Brain microvascular endothelial cell (primary cell): ENCODE data around the gene DDX47.

Source experiments
- DNase-seq: peaks from one replicate; pipeline ENCODE4 v3.0.0-alpha.2; 2020
- H3K27ac ChIP-seq: fragments of 250-450 bp; sonication (Bioruptor Pico); 2 replicates; pipeline ENCODE4 v1.5.1; 2020; ENCODE audit warnings: mild to moderate bottlenecking, moderate library complexity
- H3K27me3 ChIP-seq: fragments of 250-450 bp; sonication (Bioruptor Pico); replicated peaks from 2 replicates; pipeline ENCODE4 v1.5.1; 2020; ENCODE audit warnings: mild to moderate bottlenecking
- H3K36me3 ChIP-seq: fragments of 250-450 bp; sonication (Bioruptor Pico); replicated peaks from 2 replicates; pipeline ENCODE4 v1.5.1; 2020; ENCODE audit warnings: mild to moderate bottlenecking
- H3K4me3 ChIP-seq: 2 replicates; pipeline ENCODE4 v1.5.1; 2011; ENCODE audit warnings: low read depth, mild to moderate bottlenecking, control low read depth, low read length, moderate library complexity
- CTCF ChIP-seq: IDR thresholded peaks from 2 replicates; pipeline ENCODE4 v1.5.1; 2011; ENCODE audit warnings: low read depth, mild to moderate bottlenecking, moderate library complexity, low read length, control low read depth, inconsistent platforms; ENCODE audit errors: missing control alignments
- in situ Hi-C: cut with HindIII; loops from 2 replicates; pipeline ENCODE4 v1.10.0; 2017; ENCODE audit warnings: low sequenced_read_pairs, low pct_ligation_motif_present

Gene DDX47

GRCh38 chr12:12791756-12792369 is 21.3 kb upstream of the DDX47 start:
- in situ Hi-C loops, result no loop called here
- no peak for TF ChIP-seq CTCF
- Histone ChIP-seq H3K36me3 (no peaks in the 10 kb centered on the region), H3K27me3 (no peaks in the 10 kb centered on the region), H3K27ac (no peak overlapping the region), H3K4me3 (no peak overlapping the region)
- DNase-seq, result no peak

DNA sequence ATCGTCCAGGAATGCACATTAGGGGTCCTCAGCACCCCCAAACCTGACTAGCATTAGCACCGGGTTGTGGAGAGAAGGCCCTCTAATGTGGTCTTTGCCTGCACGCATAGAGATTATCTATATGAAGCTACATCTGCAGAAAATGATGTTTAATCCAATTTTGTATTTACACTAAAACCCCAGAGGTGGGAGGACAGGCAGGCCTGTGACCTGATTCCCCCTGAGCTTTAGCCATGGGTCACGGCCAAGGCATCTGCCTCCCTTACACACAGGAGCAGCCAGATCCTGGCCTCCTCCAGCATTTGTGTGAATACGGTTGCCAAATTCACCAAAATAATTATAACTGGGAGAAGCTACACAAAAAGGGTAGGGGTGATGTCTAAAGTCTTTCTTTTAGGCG is 20.7 kb upstream of the DDX47 start:
- in situ Hi-C loops, result no loop called here
- no peak overlapping the region for H3K4me3 ChIP-seq
- H3K27me3 ChIP-seq, result no peaks in the 10 kb centered on the region
- no peak for DNase-seq
- H3K27ac ChIP-seq, result no peak overlapping the region
- no peaks in the 10 kb centered on the region for H3K36me3 ChIP-seq
- no peak for TF ChIP-seq CTCF

DNA sequence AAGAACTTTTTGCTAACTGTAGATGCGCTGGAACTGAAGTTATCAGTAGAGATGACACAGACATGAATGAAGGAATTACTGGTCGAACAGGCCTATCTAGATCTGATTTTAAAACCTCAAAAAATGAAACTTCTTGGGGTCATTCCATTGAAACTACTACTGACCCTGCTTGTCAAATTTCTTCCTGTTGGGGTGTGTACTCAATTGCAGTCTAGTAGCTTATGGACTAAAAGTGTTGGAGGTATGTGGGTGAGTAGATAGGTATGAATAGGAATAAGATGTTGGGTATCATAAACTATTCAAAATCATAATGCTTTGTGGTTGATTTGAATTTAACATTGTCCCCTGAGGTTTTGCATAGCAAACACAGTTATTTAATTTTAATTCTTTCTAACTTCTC is 18.5 kb upstream of the DDX47 start:
- in situ Hi-C loops, result no loop called here
- Histone ChIP-seq H3K27me3 (no peaks in the 10 kb centered on the region), H3K36me3 (no peaks in the 10 kb centered on the region), H3K27ac (no peak overlapping the region), H3K4me3 (no peak overlapping the region)
- DNase-seq, result no peak
- no peak for TF ChIP-seq CTCF

DNA sequence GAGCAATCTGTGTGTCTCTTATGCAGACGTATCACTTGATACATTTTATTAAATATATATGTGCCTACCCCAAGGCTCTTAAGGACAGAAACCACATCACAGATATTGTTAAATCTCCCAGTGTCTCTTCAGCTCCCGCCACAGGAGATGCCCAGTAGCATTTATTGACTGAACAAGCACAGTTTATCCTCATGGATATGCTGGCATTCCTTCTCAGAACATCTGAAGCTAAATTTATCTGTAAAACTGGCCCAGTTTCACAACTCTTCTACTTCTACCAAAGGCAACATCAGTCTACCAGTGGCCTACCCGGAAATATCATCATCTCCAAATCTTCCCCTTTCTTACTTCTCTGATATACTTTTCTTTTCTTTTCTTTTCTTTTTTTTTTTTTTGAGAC is 17.0 kb upstream of the DDX47 start:
- Histone ChIP-seq H3K27ac (no peak overlapping the region), H3K4me3 (no peak overlapping the region), H3K36me3 (no peaks in the 10 kb centered on the region), H3K27me3 (no peaks in the 10 kb centered on the region)
- DNase-seq, result no peak
- in situ Hi-C loops, result no loop called here
- TF ChIP-seq CTCF, result no peak

DNA sequence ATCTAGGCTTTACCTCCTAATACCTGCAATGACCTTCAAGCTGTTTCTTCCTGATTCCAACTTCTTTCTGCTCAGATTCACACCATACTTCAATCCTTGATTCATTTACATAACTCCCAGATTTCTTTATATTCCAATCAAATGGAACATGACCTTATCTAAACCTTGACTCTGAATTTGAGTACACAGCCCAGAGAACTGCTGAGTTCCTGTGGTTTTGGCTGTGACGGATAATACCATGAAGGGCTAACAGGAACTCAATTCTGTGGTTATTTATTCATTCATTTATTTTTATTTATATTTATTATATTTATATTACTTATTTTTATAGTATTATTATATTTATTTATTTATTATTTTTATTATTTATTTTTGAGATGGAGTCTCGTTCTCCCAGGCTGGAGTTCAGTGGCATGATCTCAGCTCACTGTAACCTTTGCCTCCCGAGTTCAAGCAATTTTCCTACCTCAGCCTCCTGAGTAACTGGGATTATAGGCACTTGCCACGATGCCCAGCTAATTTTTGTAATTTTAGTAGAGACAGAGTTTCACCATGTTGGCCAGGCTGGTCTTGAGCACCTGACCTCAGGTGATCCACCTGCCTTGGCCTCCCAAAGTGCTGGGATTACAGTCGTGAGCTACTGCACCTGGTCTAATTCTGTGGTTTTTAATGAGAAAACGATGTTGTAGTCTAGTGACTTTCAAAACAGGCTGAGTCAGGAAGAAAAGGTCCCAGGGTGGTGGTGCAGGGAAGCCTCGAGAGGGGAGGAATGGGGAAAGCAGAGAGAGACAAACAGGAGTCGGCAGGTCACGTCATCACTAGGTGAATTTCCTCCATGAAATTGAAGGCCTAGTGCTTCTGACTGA is 16.0 kb upstream of the DDX47 start:
- Histone ChIP-seq H3K36me3 (no peaks in the 10 kb centered on the region), H3K27me3 (no peaks in the 10 kb centered on the region), H3K27ac (no peak overlapping the region), H3K4me3 (no peak overlapping the region)
- in situ Hi-C loops, result no loop called here
- no peak for TF ChIP-seq CTCF
- no peak for DNase-seq
